Stimulated activated CD4-positive, alpha-beta T cell treated with anti-CD3 and anti-CD28 coated beads, Interleukin-12 subunit alpha, Interleukin-12 subunit beta, amount 100 ng/mL, for 48 hours (primary cell): Measurements from ENCODE around the gene FAT3.

ENCODE experiments used
- DNase-seq, 3 donors: peaks; one replicate each; pipeline ENCODE4 v3.0.0-alpha.2; 2020; ENCODE audit warnings: low read depth in 2 of 3, low spot score in 1 of 3

Gene FAT3

GRCh38 chr11:92227959-92228935 is 3.6 kb downstream of the FAT3 start:
- no peak for DNase-seq

- no peak for DNase-seq
These were observed 12.2 kb downstream of the FAT3 start for GRCh38 chr11:92236856-92237255.

GRCh38 chr11:92240916-92241315 is 16.3 kb downstream of the FAT3 start:
- DNase-seq: no peak

GRCh38 chr11:92245700-92246271 is 21.2 kb downstream of the FAT3 start:
- no peak for DNase-seq

- no peak for DNase-seq
These were observed 22.0 kb downstream of the FAT3 start for GRCh38 chr11:92246630-92247029.

GRCh38 chr11:92249156-92249753 is 24.6 kb downstream of the FAT3 start:
- no peak for DNase-seq

- DNase-seq: no peak
These were observed 27.4 kb downstream of the FAT3 start for GRCh38 chr11:92251980-92252379.

- no peak for DNase-seq
These were observed 28.8 kb downstream of the FAT3 start for GRCh38 chr11:92253421-92253820.

GRCh38 chr11:92253945-92254344 is 29.3 kb downstream of the FAT3 start:
- no peak for DNase-seq

GRCh38 chr11:92257536-92257935 is 32.9 kb downstream of the FAT3 start:
- no peak for DNase-seq

- no peak for DNase-seq
These were observed 35.2 kb downstream of the FAT3 start for GRCh38 chr11:92259861-92260260.

- DNase-seq: no peak
These were observed 39.7 kb downstream of the FAT3 start for GRCh38 chr11:92264350-92264749.

GRCh38 chr11:92266806-92267205 is 42.2 kb downstream of the FAT3 start:
- DNase-seq: no peak

GRCh38 chr11:92267278-92267677 is 42.7 kb downstream of the FAT3 start:
- no peak for DNase-seq

- DNase-seq: no peak
These were observed 43.4 kb downstream of the FAT3 start for GRCh38 chr11:92267968-92268367.

GRCh38 chr11:92268546-92268945 is 43.9 kb downstream of the FAT3 start:
- DNase-seq: no peak

- DNase-seq: no peak
These were observed 44.4 kb downstream of the FAT3 start for GRCh38 chr11:92269021-92269420.

GRCh38 chr11:92269841-92270240 is 45.2 kb downstream of the FAT3 start:
- no peak for DNase-seq

- DNase-seq: no peak
These were observed 48.0 kb downstream of the FAT3 start for GRCh38 chr11:92272651-92273050.
